ENCODE results near the gene CCDC158. TPM values are rescaled to one million over a fixed set of nuclear protein-coding genes. Genes with fewer than 3 reads are reported as not detected.

Gene CCDC158
- total RNA-seq, 3 donors from 2014 or later (not counting 1 experiment from before 2014, with no cell fraction given): not detected

GRCh38 chr4:76315267-76315918 lies 105.5 kb downstream of the CCDC158 start:
- no peak overlapping the region for H3K27ac Mint-ChIP-seq
- no peak overlapping the region for H3K27ac ChIP-seq (ENCODE audit: low read length)
- no peaks in the 10 kb centered on the region for H3K36me3 ChIP-seq (ENCODE audit: control insufficient read depth, insufficient read depth, low read length)
- ATAC-seq (no peak), DNase-seq (no peak)
- H3K4me1 ChIP-seq (ENCODE audit: control insufficient read depth, insufficient read depth, low read length): no peaks in the 10 kb centered on the region
- peaks cover 9 to 13% of the 10 kb centered on the region in 2 donors for H3K27me3 Mint-ChIP-seq (ENCODE audit: low read depth in 2 of 2)
- no peak overlapping the region for H3K4me3 Mint-ChIP-seq
- 94% methylated on average over 7 of the region's 7 CpGs for WGBS (ENCODE audit: insufficient coverage)
- H3K36me3 Mint-ChIP-seq: peaks cover 22% of the 10 kb centered on the region
- H3K9me3 Mint-ChIP-seq: peaks cover 7 to 9% of the 10 kb centered on the region in 2 donors
- no peak for TF ChIP-seq CTCF (IDR thresholded peaks at IDR 0.05)
- no peak overlapping the region for H3K4me3 ChIP-seq (ENCODE audit: low read length)
- intact Hi-C loops (cut with micrococcal nuclease): no loop called here
- H3K27me3 ChIP-seq (ENCODE audit: control insufficient read depth, insufficient read depth, low read length): no peaks in the 10 kb centered on the region
- H3K9me3 ChIP-seq (ENCODE audit: control insufficient read depth, insufficient read depth, low read length): peaks cover 3% of the 10 kb centered on the region
- H3K4me1 Mint-ChIP-seq: no peaks in the 10 kb centered on the region

- Mint-ChIP-seq H3K4me1 (peaks cover 5 to 8% of the 10 kb centered on the region in 2 donors), H3K9me3 (peaks cover 4 to 9% of the 10 kb centered on the region in 2 donors), H3K36me3 (peaks cover 23% of the 10 kb centered on the region), H3K4me3 (no peak overlapping the region), H3K27ac (no peak overlapping the region), H3K27me3 (ENCODE audit: low read depth in 2 of 2) (peaks cover 8 to 13% of the 10 kb centered on the region in 2 donors)
- DNase-seq: no peak
- Histone ChIP-seq H3K36me3 (ENCODE audit: control insufficient read depth, insufficient read depth, low read length) (no peaks in the 10 kb centered on the region), H3K9me3 (ENCODE audit: control insufficient read depth, insufficient read depth, low read length) (peaks cover 3% of the 10 kb centered on the region), H3K27ac (ENCODE audit: low read length) (no peak overlapping the region), H3K27me3 (ENCODE audit: control insufficient read depth, insufficient read depth, low read length) (no peaks in the 10 kb centered on the region), H3K4me3 (ENCODE audit: low read length) (no peak overlapping the region), H3K4me1 (ENCODE audit: control insufficient read depth, insufficient read depth, low read length) (no peaks in the 10 kb centered on the region)
- no peak for TF ChIP-seq CTCF (IDR thresholded peaks at IDR 0.05)
- intact Hi-C loops (cut with micrococcal nuclease): no loop called here
- no peak for ATAC-seq
- 80% methylated on average over 1 of the region's 2 CpGs for WGBS (ENCODE audit: insufficient coverage)
Measured at GRCh38 chr4:76313547-76313946, 107.4 kb downstream of the CCDC158 start.

GRCh38 chr4:76312457-76312856 lies 108.5 kb downstream of the CCDC158 start:
- Mint-ChIP-seq H3K4me1 (peaks cover 5 to 8% of the 10 kb centered on the region in 2 donors), H3K4me3 (no peak overlapping the region), H3K9me3 (peaks cover 4 to 9% of the 10 kb centered on the region in 2 donors), H3K27ac (no peak overlapping the region), H3K36me3 (peaks cover 23% of the 10 kb centered on the region), H3K27me3 (ENCODE audit: low read depth in 2 of 2) (peaks cover 8 to 13% of the 10 kb centered on the region in 2 donors)
- Histone ChIP-seq H3K27ac (ENCODE audit: low read length) (no peak overlapping the region), H3K36me3 (ENCODE audit: control insufficient read depth, insufficient read depth, low read length) (no peaks in the 10 kb centered on the region), H3K4me3 (ENCODE audit: low read length) (no peak overlapping the region), H3K9me3 (ENCODE audit: control insufficient read depth, insufficient read depth, low read length) (peaks cover 3% of the 10 kb centered on the region), H3K4me1 (ENCODE audit: control insufficient read depth, insufficient read depth, low read length) (peaks cover 2% of the 10 kb centered on the region), H3K27me3 (ENCODE audit: control insufficient read depth, insufficient read depth, low read length) (no peaks in the 10 kb centered on the region)
- no peak for TF ChIP-seq CTCF (IDR thresholded peaks at IDR 0.05)
- DNase-seq (no peak), ATAC-seq (no peak)
- intact Hi-C loops (cut with micrococcal nuclease): no loop called here
- no CpG with 5 or more reads among the region's 1 CpG for WGBS (ENCODE audit: insufficient coverage)

- Histone ChIP-seq H3K27ac (ENCODE audit: low read length) (no peak overlapping the region), H3K27me3 (ENCODE audit: control insufficient read depth, insufficient read depth, low read length) (no peaks in the 10 kb centered on the region), H3K36me3 (ENCODE audit: control insufficient read depth, insufficient read depth, low read length) (no peaks in the 10 kb centered on the region), H3K4me1 (ENCODE audit: control insufficient read depth, insufficient read depth, low read length) (peaks cover 8% of the 10 kb centered on the region), H3K4me3 (ENCODE audit: low read length) (no peak overlapping the region), H3K9me3 (ENCODE audit: control insufficient read depth, insufficient read depth, low read length) (peaks cover 3% of the 10 kb centered on the region)
- 70% methylated on average over 1 of the region's 1 CpG for WGBS (ENCODE audit: insufficient coverage)
- no peak overlapping the region for H3K4me3 Mint-ChIP-seq
- peaks cover 2 to 6% of the 10 kb centered on the region in 2 donors for H3K9me3 Mint-ChIP-seq
- no peak overlapping the region for H3K27ac Mint-ChIP-seq
- H3K27me3 Mint-ChIP-seq (ENCODE audit: low read depth in 2 of 2): peaks cover 8% of the 10 kb centered on the region in 2 donors
- DNase-seq (no peak), ATAC-seq (no peak)
- TF ChIP-seq CTCF (IDR thresholded peaks at IDR 0.05): no peak
- intact Hi-C loops (cut with micrococcal nuclease): no loop called here
- peaks cover 21% of the 10 kb centered on the region for H3K36me3 Mint-ChIP-seq
- peaks cover 5 to 8% of the 10 kb centered on the region in 2 donors for H3K4me1 Mint-ChIP-seq
Measured at GRCh38 chr4:76311896-76312331, 109.0 kb downstream of the CCDC158 start.

All from natural killer cell (primary cell).